Neutrophil (primary cell): ENCODE data around the gene LINGO3.

Experiments used
- H3K27ac ChIP-seq: fragments of 200-600 bp; sonication (generic); 2 replicates; pipeline ENCODE4 v1.5.1; 2016; ENCODE audit warnings: mild to moderate bottlenecking, moderate library complexity
- H3K27me3 ChIP-seq: fragments of 200-600 bp; sonication (generic); 2 replicates; pipeline ENCODE4 v1.6.0; 2016; ENCODE audit warnings: mild to moderate bottlenecking
- H3K36me3 ChIP-seq: fragments of 200-600 bp; sonication (generic); 2 replicates; pipeline ENCODE4 v1.5.1; 2017
- H3K4me1 ChIP-seq, 2 experiments: fragments of 200-600 bp in 1 of 2; sonication (generic) in 1 of 2; 1 replicate in 1 of 2; 2 replicates in 1 of 2; pipeline versions ENCODE4 v1.5.1 to v1.6.1; 2013 to 2016; ENCODE audit warnings: low read depth in 1 of 2, low read length in 1 of 2, mild to moderate bottlenecking in 1 of 2, moderate library complexity in 1 of 2; ENCODE audit not compliant: control insufficient read depth in 1 of 2, insufficient read depth in 1 of 2
- H3K4me3 ChIP-seq, 2 experiments: fragments of 200-600 bp in 1 of 2; sonication (generic) in 1 of 2; 1 replicate in 1 of 2; 2 replicates in 1 of 2; pipeline ENCODE4 v1.5.1; 2013 to 2016; ENCODE audit warnings: low read depth in 1 of 2, low read length in 1 of 2, mild to moderate bottlenecking in 1 of 2, moderate library complexity in 1 of 2
- H3K9me3 ChIP-seq: fragments of 200-600 bp; sonication (generic); 2 replicates; pipeline ENCODE4 v1.5.1; 2016
- CTCF ChIP-seq: fragments of 200-600 bp; sonication (generic); IDR thresholded peaks from 2 replicates; pipeline ENCODE4 v1.5.1; 2016; ENCODE audit warnings: antibody characterized with exemption

The LINGO3 gene

GRCh38 chr19:2317756-2318155 is 9.8 kb upstream of the LINGO3 start:
- H3K4me1 ChIP-seq, result peaks cover 14 to 15% of the 10 kb centered on the region in 2 experiments
- H3K9me3 ChIP-seq, result no peaks in the 10 kb centered on the region
- TF ChIP-seq CTCF, result no peak
- peaks cover 8% of the 10 kb centered on the region for H3K27me3 ChIP-seq
- H3K4me3 ChIP-seq, result no peak overlapping the region
- no peak overlapping the region for H3K27ac ChIP-seq
- H3K36me3 ChIP-seq, result no peaks in the 10 kb centered on the region

- no peak for TF ChIP-seq CTCF
- H3K27me3 ChIP-seq, result peaks cover 13% of the 10 kb centered on the region
- H3K4me1 ChIP-seq, result peaks cover 14 to 15% of the 10 kb centered on the region in 2 experiments
- no peak overlapping the region for H3K27ac ChIP-seq
- no peaks in the 10 kb centered on the region for H3K36me3 ChIP-seq
- H3K9me3 ChIP-seq, result no peaks in the 10 kb centered on the region
- no peak overlapping the region for H3K4me3 ChIP-seq
Observed at GRCh38 chr19:2317300-2317699, 9.3 kb upstream of the LINGO3 start.

GRCh38 chr19:2315818-2316353 is 7.9 kb upstream of the LINGO3 start:
- Histone ChIP-seq H3K4me3 (peak overlapping the region; percentile 15 to 39), H3K27ac (peak overlapping the region; percentile 88)

GRCh38 chr19:2315121-2315817 is 7.3 kb upstream of the LINGO3 start:
- Histone ChIP-seq H3K36me3 (no peaks in the 10 kb centered on the region), H3K27ac (peak overlapping the region; percentile 88), H3K9me3 (no peaks in the 10 kb centered on the region), H3K27me3 (peaks cover 33% of the 10 kb centered on the region), H3K4me1 (peaks cover 14 to 15% of the 10 kb centered on the region in 2 experiments), H3K4me3 (peak overlapping the region; percentile 15 to 39)
- no peak for TF ChIP-seq CTCF

More at GRCh38 chr19:2315818-2316353, 7.9 kb upstream of the LINGO3 start:
- Histone ChIP-seq H3K36me3 (no peaks in the 10 kb centered on the region), H3K9me3 (no peaks in the 10 kb centered on the region), H3K27me3 (peaks cover 27% of the 10 kb centered on the region), H3K4me1 (peaks cover 14 to 15% of the 10 kb centered on the region in 2 experiments)
- peak; percentile 95 for TF ChIP-seq CTCF

- H3K36me3 ChIP-seq, result no peaks in the 10 kb centered on the region
- H3K27ac ChIP-seq, result no peak overlapping the region
- peaks cover 28 to 32% of the 10 kb centered on the region in 2 experiments for H3K4me1 ChIP-seq
- no peaks in the 10 kb centered on the region for H3K9me3 ChIP-seq
- H3K4me3 ChIP-seq, result no peak overlapping the region
- H3K27me3 ChIP-seq, result peaks cover 56% of the 10 kb centered on the region
- no peak for TF ChIP-seq CTCF
Observed at GRCh38 chr19:2312820-2313501, 5.0 kb upstream of the LINGO3 start.
